Smooth muscle cell (in vitro differentiated cells): ENCODE results near the gene LRRC56. TPM values are rescaled to one million over a fixed set of nuclear protein-coding genes. Genes with fewer than 3 reads are reported as not detected.
"Not testable (repeated sequence)": the region's sequence is repeated elsewhere in the genome, so short reads cannot be mapped to it uniquely, and the experiment has no call there.

Experiments
- DNase-seq: peaks from one replicate; lab custom pipeline; 2025; ENCODE audit not compliant: unreplicated experiment; lab: John Stamatoyannopoulos, UW
- H2AFZ ChIP-seq: fragments of 200-600 bp; sonication (generic); 2 replicates; pipeline ENCODE4 v1.6.0; 2016; ENCODE audit warnings: antibody characterized with exemption, low read depth, mild to moderate bottlenecking
- H3F3A ChIP-seq: fragments of 200-600 bp; sonication (generic); 2 replicates; pipeline ENCODE4 v1.6.0; 2017; ENCODE audit warnings: antibody characterized with exemption, low read depth
- H3K27ac ChIP-seq: fragments of 200-600 bp; sonication (generic); 2 replicates; pipeline ENCODE4 v1.5.1; 2016; ENCODE audit warnings: low read depth, mild to moderate bottlenecking
- H3K27me3 ChIP-seq: fragments of 200-600 bp; sonication (generic); 2 replicates; pipeline ENCODE4 v1.6.1; 2016; ENCODE audit warnings: low read depth, mild to moderate bottlenecking
- H3K36me3 ChIP-seq: fragments of 200-600 bp; sonication (generic); 2 replicates; pipeline ENCODE4 v1.5.1; 2016; ENCODE audit warnings: low read depth
- H3K4me1 ChIP-seq: fragments of 200-600 bp; sonication (generic); 2 replicates; pipeline ENCODE4 v1.5.1; 2016; ENCODE audit warnings: low read depth
- H3K4me2 ChIP-seq: fragments of 200-600 bp; sonication (generic); 2 replicates; pipeline ENCODE4 v1.6.0; 2016; ENCODE audit warnings: mild to moderate bottlenecking
- H3K4me3 ChIP-seq: fragments of 200-600 bp; sonication (generic); 2 replicates; pipeline ENCODE4 v1.5.1; 2016; ENCODE audit warnings: mild to moderate bottlenecking
- H3K79me2 ChIP-seq: fragments of 200-600 bp; sonication (generic); 2 replicates; pipeline ENCODE4 v1.6.0; 2016; ENCODE audit warnings: low read depth, mild to moderate bottlenecking
- H3K9ac ChIP-seq: fragments of 200-600 bp; sonication (generic); 2 replicates; pipeline ENCODE4 v1.6.0; 2016; ENCODE audit warnings: low read depth
- H3K9me3 ChIP-seq: fragments of 200-600 bp; sonication (generic); replicated peaks from 2 replicates; pipeline ENCODE4 v1.5.1; 2016; ENCODE audit warnings: low read depth
- H4K20me1 ChIP-seq: fragments of 200-600 bp; sonication (generic); 2 replicates; pipeline ENCODE4 v1.6.0; 2016; ENCODE audit warnings: low read depth
- CTCF ChIP-seq: fragments of 200-600 bp; sonication (generic); IDR thresholded peaks from 2 replicates; pipeline ENCODE4 v1.5.1; 2017; ENCODE audit warnings: borderline replicate concordance, mild to moderate bottlenecking, antibody characterized with exemption; ENCODE audit not compliant: insufficient read depth, poor library complexity, severe bottlenecking
- WGBS: methylation state at CpG from one replicate; pipeline ENCODE4 v1.1.7; 2016; ENCODE audit warnings: low lambda C conversion rate; 5-methylcytosine and 5-hydroxymethylcytosine counted together
- polyA plus RNA-seq: library from polyadenylated mRNA; unstranded; fragments of >200 nt; fragmentation: Nextera tagmentation; extraction: Ambion mirVana; gene quantifications from 2 replicates; pipeline ENCODE4 v1.2.1, GENCODE V29; 2016
- total RNA-seq: library from RNA; depleted of rRNA; stranded (reverse); fragments of >200 nt; gene quantifications from 2 replicates; pipeline ENCODE4 v1.2.3, GENCODE V29; 2014

The LRRC56 gene
- total and polyA plus RNA-seq, 2 experiments from 2014 or later = 0.31 to 1.5 TPM

- DNase-seq = no peak
- Histone ChIP-seq H4K20me1 (no peaks in the 10 kb centered on the region), H3K9me3 (no peaks in the 10 kb centered on the region), H3F3A (peaks cover 4% of the 10 kb centered on the region), H3K9ac (no peak overlapping the region), H3K4me2 (no peak overlapping the region), H3K27ac (peak overlapping the region; percentile 83), H3K4me3 (no peak overlapping the region), H2AFZ (no peak overlapping the region), H3K36me3 (no peaks in the 10 kb centered on the region), H3K27me3 (no peaks in the 10 kb centered on the region), H3K4me1 (no peaks in the 10 kb centered on the region), H3K79me2 (no peaks in the 10 kb centered on the region)
- WGBS = 94% methylated on average over 10 of the region's 10 CpGs
- no peak for TF ChIP-seq CTCF
These were observed 22.7 kb upstream of the LRRC56 start for GRCh38 chr11:514606-515005.

GRCh38 chr11:515131-515530 lies 22.2 kb upstream of the LRRC56 start:
- no peak for TF ChIP-seq CTCF
- Histone ChIP-seq H3K4me1 (no peaks in the 10 kb centered on the region), H4K20me1 (no peaks in the 10 kb centered on the region), H3K9me3 (no peaks in the 10 kb centered on the region), H3K27me3 (no peaks in the 10 kb centered on the region), H2AFZ (no peak overlapping the region), H3K79me2 (no peaks in the 10 kb centered on the region), H3K36me3 (no peaks in the 10 kb centered on the region), H3K4me2 (no peak overlapping the region), H3K27ac (peak overlapping the region; percentile 83), H3F3A (peaks cover 4% of the 10 kb centered on the region), H3K9ac (no peak overlapping the region), H3K4me3 (no peak overlapping the region)
- 88% methylated on average over 6 of the region's 6 CpGs for WGBS
- no peak for DNase-seq

GRCh38 chr11:516400-516799 lies 20.9 kb upstream of the LRRC56 start:
- Histone ChIP-seq H3K4me3 (no peak overlapping the region), H3K79me2 (no peaks in the 10 kb centered on the region), H2AFZ (no peak overlapping the region), H3K9ac (no peak overlapping the region), H3K9me3 (no peaks in the 10 kb centered on the region), H3K4me2 (no peak overlapping the region), H3K36me3 (no peaks in the 10 kb centered on the region), H3K27ac (peak overlapping the region; percentile 83), H3F3A (peaks cover 4% of the 10 kb centered on the region), H4K20me1 (no peaks in the 10 kb centered on the region), H3K4me1 (no peaks in the 10 kb centered on the region), H3K27me3 (no peaks in the 10 kb centered on the region)
- no peak for TF ChIP-seq CTCF
- no peak for DNase-seq
- 98% methylated on average over 4 of the region's 4 CpGs for WGBS

GRCh38 chr11:516918-517685 lies 20.2 kb upstream of the LRRC56 start:
- H3K9ac ChIP-seq, H3K9me3 ChIP-seq, H2AFZ ChIP-seq, H3K79me2 ChIP-seq, H3K36me3 ChIP-seq, DNase-seq, H3K4me2 ChIP-seq, H3K27me3 ChIP-seq, H4K20me1 ChIP-seq, H3K4me1 ChIP-seq, H3F3A ChIP-seq, H3K27ac ChIP-seq, H3K4me3 ChIP-seq: not testable (repeated sequence)
- 97% methylated on average over 43 of the region's 43 CpGs for WGBS
